HG03439 (cell line): Measurements from ENCODE around the gene ELMOD1.

Source experiments
- ATAC-seq: cut with Tn5 transposase; IDR thresholded peaks from one replicate; pipeline ENCODE4 v1.9.1; 2021; ENCODE audit warnings: mild to moderate bottlenecking, moderate library complexity; ENCODE audit not compliant: unreplicated experiment

Gene ELMOD1

GRCh38 chr11:107631043-107631442 lies 40.1 kb downstream of the ELMOD1 start:
- ATAC-seq = no peak

GRCh38 chr11:107631931-107632330 lies 41.0 kb downstream of the ELMOD1 start:
- ATAC-seq = no peak

- no peak for ATAC-seq
Observed at GRCh38 chr11:107646783-107647182, 55.8 kb downstream of the ELMOD1 start.

GRCh38 chr11:107648242-107648641 lies 57.3 kb downstream of the ELMOD1 start:
- ATAC-seq = no peak

- no peak for ATAC-seq
Observed at GRCh38 chr11:107651672-107652071, 60.7 kb downstream of the ELMOD1 start.

GRCh38 chr11:107653076-107653475 lies 62.1 kb downstream of the ELMOD1 start:
- ATAC-seq = no peak

- no peak for ATAC-seq
Observed at GRCh38 chr11:107655602-107656001, 64.7 kb downstream of the ELMOD1 start.

GRCh38 chr11:107659310-107659709 lies 68.4 kb downstream of the ELMOD1 start:
- no peak for ATAC-seq

GRCh38 chr11:107660066-107660465 lies 69.1 kb downstream of the ELMOD1 start:
- no peak for ATAC-seq

GRCh38 chr11:107661656-107662055 lies 70.7 kb downstream of the ELMOD1 start:
- ATAC-seq = no peak

- ATAC-seq = no peak
Observed at GRCh38 chr11:107665018-107665417, 74.1 kb downstream of the ELMOD1 start.

GRCh38 chr11:107666911-107667613 lies 76.1 kb downstream of the ELMOD1 start:
- no peak for ATAC-seq

GRCh38 chr11:107669191-107669740 lies 78.3 kb downstream of the ELMOD1 start:
- no peak for ATAC-seq

GRCh38 chr11:107669893-107670601 lies 79.1 kb downstream of the ELMOD1 start:
- ATAC-seq = no peak

GRCh38 chr11:107675902-107676301 lies 85.0 kb downstream of the ELMOD1 start:
- ATAC-seq = no peak

- no peak for ATAC-seq
Observed at GRCh38 chr11:107676336-107677057, 85.5 kb downstream of the ELMOD1 start.

- no peak for ATAC-seq
Observed at GRCh38 chr11:107677924-107678631, 87.1 kb downstream of the ELMOD1 start.

GRCh38 chr11:107678632-107678971 lies 87.7 kb downstream of the ELMOD1 start:
- no peak for ATAC-seq

- ATAC-seq = no peak
Observed at GRCh38 chr11:107679255-107680024, 88.5 kb downstream of the ELMOD1 start.

GRCh38 chr11:107682171-107682570 lies 91.2 kb downstream of the ELMOD1 start:
- no peak for ATAC-seq
